HG03064 (cell line): Measurements from ENCODE around the gene SUOX.
"Not testable (repeated sequence)": the region's sequence is repeated elsewhere in the genome, so short reads cannot be mapped to it uniquely, and the experiment has no call there.

Experiments used
- ATAC-seq: cut with Tn5 transposase; IDR thresholded peaks from one replicate; pipeline ENCODE4 v1.9.1; 2021; ENCODE audit warnings: low read depth; ENCODE audit not compliant: unreplicated experiment

SUOX gene

DNA sequence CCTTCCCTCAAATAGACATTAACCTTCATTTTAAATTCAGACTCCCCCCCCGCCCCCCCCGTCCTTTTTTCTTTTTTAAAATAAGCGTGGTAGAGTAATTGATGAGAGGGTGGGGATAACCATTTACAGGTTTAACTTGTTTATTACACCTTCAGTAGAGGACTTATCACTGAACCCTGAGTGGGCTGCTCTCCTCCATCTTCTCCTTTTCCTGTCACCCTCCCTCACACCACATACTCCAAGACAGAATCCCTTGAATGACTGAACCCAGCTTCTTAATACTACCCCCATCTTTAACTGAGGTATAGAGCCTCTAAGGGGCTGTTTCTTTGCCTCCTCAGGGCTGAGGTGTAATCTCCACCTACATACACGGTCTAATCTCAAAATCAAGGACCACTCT lies 20.1 kb downstream of the SUOX start:
- no peak for ATAC-seq

DNA sequence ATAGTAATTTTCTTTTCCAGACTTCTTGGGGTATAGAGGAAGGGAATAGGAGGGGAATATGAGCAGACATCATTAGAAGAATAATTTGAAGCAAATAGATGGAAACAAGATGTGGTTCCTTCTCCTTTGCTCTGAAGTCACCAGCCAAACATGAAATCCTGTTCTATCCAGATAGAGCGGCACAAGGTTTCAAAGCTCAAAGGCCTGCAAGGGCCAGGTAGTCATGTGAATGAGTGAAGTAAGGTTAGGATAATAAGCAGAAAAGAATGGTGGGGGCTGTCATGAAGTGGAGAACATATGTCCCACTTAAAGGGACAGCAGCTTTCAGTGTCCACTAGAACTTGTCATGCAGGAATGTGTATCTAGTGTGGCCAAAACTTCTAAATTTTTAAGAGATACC lies 21.3 kb downstream of the SUOX start:
- ATAC-seq, result no peak

DNA sequence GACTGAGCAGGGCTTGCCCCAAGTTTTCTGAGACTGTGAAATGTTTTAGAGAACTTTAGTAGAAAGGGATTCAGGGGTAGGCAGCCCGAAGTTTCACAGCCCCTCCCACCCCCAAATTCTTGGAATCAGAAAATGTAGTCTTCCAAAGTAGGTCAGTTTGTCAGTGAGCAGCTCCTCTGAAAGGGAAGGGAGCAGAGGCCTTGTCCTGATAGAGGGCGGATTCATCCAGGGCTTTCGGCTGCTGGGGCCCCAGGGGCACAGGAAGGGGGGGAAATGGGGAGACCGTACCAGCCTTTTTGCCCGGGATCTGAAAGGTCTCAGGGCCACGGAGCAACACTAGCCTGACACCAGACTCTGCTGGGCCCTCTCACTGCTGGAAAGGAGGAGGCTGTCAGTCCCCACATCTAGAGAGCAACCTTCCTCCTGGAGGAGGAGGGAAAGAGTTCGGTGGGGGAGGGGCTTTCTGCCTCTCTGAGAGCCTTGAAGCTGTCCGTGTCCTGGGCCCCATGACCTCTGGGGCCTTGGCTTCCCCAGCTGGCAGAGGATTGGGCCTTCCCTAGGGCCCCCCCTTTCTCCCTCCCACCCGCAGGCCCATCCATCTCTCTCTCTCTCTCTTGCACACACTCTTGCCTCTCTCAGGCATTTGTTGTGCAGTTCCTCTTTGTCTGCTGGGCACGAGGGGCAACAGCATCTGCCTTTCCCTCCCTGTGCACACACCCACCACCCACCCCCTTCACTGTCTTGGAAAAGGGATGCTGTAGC lies 23.5 kb downstream of the SUOX start, which contains the start of gene IKZF4:
Gene IKZF4, plus strand, starts transcription at position 621 of the 762 bp plus-strand sequence. CDS start 451 bp downstream, outside the sequence.
- ATAC-seq, result no peak

DNA sequence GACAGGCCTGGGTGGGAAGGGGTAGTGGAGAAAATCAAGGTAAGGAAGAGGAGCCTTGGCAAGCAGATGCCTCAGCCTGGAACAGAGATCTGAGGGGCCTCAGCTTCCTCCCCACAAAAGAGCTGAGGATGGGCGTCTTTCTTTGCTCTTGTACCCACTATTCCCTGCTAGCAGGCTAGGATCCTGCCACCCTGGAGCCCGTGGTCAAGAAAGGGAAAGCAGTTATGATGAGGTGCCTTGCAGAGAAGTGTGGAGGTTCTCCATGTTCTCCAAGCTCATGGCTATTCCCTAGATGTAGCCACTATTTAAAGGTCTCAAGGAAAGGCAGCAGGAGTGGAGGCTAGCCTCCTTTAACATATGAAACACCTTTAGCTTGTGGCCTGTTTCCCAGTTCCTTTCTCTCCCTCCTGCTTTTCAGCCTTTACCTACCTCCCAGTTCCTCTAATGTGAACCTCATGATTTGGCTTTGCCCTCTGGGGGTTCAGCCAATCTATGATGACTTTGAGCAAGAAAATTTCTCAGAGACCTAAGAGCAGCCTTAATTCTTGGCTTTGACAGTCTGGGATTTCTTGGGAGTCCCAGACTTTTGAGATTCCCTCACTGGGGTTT lies 24.9 kb downstream of the SUOX start:
- no peak for ATAC-seq

DNA sequence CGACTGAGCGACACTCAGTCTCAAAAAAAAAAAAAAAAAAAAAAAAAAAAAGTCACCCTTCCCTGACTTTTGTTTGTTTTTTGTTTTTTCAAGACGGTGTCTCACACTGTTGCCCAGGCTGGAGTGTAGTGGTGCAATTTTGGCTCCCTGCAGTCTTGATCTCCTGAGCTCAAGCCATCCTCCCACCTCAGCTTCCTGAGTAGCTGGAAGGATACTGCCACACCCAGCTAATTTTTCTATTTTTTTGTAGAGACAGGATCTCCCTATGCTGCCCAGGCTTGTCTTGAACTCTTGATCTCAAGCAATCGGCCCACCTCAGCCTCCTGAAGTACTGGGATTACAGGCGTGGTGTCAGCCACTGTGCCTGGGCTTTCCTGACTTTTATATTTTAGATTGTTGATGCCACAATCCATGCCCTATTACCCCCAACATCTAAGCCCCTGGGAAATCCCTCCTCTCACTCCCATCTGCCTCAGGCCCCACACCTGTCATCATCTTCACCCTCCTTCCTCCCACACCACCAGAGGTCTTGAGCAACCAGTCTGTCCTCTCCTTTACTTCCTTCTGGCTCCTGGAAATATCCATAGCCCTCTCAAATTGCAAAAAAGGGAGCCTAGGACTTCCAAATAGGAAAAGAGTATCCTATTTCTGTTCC lies 31.6 kb downstream of the SUOX start:
- no peak for ATAC-seq

DNA sequence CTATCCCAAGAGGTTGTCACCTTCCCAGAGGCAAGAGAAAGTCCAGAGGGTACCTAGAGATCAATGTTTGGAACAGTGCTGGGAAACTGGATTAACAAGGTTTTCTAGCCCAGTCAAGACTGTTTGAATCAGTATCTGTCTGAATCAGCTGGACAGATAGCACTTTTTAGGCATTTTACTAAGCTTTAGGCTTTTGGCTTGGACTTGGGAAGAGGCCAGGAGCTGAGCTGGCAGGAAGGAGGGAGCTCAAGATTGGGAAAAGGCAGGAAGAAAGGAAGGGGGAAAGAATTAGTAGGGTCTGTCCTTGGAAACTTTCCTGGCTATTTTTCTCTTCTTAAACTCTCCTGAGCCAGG lies 32.1 kb downstream of the SUOX start:
- ATAC-seq, result no peak

DNA sequence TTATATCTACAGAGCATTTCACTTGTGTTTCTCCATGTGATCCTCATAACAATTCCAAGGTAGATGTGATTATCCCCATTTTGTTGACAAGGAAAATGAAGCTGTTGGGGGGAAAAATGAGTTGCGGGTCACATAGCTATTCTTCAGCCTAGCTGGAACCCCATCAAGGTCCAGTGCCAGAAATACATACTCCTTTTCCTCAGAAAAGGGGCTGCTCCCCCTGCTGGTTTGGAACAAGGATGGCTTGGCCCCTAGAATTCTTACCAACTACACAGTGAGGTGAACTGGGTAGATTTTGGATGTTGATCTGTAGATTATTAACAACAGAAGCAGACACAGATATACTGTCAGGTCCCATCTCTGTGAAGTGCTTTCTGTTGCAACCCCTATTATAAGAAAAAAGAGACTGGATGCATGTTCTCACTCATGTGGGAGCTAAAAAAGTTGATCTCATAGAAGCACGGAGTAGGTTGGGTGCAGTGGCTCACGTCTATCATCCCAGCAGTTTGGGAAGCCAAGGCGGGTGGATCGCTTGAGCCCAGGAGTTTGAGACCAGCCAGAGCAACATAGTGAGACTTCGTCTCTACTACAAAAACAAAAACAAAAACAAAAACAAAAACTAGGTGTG lies 32.7 kb downstream of the SUOX start:
- ATAC-seq, result no peak

DNA sequence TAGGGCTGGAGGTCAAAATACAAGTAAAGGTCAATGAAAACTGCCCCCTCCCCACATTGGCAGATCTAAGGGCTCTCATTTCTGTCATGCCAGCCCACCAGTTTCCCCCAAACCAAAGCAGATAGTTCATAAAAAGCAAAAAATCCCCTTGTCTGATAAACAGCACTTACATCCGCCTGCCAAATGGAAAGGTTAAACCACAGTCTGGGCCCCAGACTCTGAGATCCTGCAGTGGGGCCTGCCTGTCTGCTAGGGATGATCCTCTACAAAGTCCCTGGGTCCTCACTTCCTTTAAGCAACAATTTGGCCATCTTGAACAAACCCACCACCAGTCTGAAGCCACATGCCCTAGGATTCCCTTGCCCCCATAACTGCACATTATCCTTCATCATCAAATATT lies 34.9 kb downstream of the SUOX start:
- no peak for ATAC-seq

DNA sequence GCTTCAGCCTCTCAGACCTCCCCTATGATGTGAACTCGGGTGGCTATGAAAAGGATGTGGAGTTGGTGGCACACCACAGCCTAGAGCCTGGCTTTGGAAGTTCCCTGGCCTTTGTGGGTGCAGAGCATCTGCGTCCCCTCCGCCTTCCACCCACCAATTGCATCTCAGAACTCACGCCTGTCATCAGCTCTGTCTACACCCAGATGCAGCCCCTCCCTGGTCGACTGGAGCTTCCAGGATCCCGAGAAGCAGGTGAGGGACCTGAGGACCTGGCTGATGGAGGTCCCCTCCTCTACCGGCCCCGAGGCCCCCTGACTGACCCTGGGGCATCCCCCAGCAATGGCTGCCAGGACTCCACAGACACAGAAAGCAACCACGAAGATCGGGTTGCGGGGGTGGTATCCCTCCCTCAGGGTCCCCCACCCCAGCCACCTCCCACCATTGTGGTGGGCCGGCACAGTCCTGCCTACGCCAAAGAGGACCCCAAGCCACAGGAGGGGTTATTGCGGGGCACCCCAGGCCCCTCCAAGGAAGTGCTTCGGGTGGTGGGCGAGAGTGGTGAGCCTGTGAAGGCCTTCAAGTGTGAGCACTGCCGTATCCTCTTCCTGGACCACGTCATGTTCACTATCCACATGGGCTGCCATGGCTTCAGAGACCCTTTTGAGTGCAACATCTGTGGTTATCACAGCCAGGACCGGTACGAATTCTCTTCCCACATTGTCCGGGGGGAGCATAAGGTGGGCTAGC lies 37.7 kb downstream of the SUOX start:
- ATAC-seq, result no peak

DNA sequence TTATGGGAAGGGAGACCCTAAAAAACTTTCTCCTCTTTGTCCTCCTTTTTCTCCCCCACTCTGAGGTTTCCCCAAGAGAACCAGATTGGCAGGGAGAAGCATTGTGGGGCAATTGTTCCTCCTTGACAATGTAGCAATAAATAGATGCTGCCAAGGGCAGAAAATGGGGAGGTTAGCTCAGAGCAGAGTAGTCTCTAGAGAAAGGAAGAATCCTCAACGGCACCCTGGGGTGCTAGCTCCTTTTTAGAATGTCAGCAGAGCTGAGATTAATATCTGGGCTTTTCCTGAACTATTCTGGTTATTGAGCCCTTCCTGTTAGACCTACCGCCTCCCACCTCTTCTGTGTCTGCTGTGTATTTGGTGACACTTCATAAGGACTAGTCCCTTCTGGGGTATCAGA lies 40.1 kb downstream of the SUOX start:
- no peak for ATAC-seq

DNA sequence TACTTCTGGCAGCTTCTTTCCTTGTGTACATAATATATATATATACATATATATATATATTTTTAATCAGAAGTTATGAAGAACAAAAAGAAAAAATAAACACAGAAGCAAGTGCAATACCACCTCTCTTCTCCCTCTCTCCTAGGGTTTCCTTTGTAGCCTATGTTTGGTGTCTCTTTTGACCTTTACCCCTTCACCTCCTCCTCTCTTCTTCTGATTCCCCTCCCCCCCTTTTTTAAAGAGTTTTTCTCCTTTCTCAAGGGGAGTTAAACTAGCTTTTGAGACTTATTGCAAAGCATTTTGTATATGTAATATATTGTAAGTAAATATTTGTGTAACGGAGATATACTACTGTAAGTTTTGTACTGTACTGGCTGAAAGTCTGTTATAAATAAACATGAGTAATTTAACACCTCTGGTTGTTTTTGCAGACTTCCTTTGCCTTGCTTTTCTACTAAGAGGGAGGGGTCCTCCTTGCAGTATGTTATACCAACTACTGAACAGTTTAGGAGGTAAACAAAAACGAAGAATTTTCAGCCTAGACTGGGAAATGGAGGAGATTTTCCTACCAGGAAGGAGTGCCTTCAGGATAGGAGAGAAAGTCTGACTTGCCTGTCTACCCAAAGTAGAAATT lies 41.1 kb downstream of the SUOX start:
- ATAC-seq, result no peak

DNA sequence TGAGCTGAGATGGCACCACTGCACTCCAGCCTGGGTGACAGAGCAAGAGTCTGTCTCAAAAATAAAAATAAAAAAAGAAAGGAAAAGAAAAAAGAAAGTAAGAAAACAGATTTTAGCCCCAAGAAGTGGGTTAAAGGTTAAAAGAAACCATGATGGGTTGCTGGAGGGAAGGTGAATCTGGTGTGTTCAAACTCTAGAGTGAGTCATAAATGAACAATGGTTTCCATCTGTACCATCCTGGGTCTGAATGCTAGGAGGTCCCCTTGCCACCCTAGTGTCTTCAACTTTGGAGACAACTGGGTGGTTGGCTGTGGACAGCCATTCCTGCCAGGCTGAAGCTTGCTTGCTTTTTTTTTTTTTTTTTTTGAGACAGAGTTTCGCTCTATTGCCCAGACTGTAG lies 43.1 kb downstream of the SUOX start:
- ATAC-seq, result no peak

DNA sequence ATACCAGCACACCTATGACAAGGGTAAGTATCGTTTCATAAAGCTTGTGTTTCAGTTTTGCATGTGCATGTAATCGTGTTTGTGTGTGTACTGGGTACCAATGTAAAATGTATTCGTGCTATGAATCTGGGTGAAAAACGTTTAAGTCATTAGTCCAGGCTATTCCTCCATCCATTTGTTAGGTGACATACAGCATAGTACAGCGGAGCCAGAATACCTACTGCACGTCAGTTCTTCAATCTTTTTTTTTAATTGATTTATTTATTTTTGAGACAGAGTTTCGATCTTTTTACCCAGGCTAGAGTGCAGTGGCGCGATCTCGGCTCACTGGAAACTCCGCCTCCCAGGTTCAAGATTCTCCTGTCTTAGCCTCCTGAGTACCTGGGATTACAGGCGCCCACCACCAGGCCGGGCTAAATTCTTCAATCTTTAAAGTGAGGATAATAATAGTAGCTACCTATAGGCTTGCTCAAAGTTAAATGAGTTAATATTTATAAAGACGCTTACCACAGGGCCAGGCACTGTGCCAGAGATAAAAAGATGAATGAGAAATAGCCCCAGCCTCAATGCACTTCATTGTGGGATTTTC lies 44.0 kb downstream of the SUOX start:
- ATAC-seq, result no peak

DNA sequence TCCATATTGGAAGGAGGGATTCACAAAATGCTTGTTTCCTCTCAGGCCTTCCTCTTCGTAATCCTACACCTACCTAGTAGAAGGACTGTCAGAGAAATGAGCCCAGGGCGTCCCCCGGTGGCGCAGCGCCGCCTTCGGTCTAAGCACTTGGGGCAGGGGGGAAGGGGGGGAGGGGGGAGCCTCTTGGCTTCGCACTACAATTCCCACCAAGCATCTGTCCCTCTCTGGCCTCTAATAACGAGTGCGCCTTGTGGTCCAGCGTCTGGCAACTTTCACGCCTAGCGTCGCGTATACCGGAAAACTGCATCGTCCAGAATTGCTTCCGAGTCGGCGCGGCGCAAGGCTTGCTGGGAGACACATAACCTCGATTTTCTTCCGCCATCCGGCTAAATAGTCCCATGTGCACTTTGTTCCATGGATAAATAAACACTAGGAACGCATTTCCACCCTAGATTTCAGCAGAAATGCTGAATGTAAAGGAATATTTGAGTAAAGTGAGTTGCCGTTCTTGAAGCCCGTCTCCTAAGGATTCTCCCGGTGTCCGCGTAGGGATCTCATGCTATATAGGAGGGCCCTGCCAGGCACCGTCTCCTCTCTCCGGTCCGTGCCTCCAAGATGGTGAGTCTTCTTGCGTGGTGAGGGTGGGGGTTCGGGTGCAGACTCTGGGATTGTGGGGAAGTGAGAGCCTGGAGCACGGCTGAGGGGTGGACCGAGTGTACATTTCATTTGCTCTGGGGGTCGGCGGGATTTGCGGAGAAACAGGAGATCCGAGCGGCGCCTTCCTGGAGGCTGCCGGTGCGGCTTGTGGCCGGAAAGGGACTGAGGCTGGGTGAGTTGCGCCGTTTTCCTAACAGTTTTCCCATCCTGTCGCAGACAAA lies 44.7 kb downstream of the SUOX start, which contains the start of gene RPS26:
Gene RPS26, plus strand, starts transcription at position 367 of the 878 bp plus-strand sequence. Its CDS starts 249 bp downstream, at position 616.
- peak; percentile 94 for ATAC-seq

DNA sequence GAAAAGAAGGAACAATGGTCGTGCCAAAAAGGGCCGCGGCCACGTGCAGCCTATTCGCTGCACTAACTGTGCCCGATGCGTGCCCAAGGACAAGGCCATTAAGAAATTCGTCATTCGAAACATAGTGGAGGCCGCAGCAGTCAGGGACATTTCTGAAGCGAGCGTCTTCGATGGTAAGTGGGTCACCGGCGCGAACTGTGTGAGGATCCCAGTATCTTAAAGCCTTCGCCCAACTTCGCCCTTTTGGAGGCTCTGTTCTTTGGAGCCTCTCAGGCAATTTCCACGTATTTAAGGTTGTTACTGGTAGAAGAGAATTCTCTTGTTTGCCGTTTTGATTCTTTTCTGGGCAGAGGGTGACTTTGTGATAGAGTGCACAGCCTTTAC lies 45.3 kb downstream of the SUOX start:
- not testable (repeated sequence) for ATAC-seq

DNA sequence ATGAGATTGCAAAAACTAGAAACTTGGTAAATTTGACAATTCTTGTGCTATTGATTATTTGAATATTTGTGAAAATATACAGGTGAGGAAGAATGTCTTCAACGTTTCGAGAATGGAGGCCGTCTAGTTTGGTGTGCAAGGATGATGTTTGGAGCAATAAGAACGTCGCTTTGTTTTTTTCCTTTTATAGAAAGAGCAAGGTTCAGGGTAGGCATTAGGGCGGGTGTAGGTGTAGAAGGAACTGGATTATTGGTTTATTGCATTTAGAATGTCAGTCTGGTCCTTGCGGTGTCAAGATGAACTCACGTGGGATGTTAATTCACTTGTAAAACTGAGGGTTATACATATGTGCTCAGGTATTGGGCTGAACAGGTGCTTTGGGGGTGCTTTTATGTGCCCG lies 45.8 kb downstream of the SUOX start:
- no peak for ATAC-seq

DNA sequence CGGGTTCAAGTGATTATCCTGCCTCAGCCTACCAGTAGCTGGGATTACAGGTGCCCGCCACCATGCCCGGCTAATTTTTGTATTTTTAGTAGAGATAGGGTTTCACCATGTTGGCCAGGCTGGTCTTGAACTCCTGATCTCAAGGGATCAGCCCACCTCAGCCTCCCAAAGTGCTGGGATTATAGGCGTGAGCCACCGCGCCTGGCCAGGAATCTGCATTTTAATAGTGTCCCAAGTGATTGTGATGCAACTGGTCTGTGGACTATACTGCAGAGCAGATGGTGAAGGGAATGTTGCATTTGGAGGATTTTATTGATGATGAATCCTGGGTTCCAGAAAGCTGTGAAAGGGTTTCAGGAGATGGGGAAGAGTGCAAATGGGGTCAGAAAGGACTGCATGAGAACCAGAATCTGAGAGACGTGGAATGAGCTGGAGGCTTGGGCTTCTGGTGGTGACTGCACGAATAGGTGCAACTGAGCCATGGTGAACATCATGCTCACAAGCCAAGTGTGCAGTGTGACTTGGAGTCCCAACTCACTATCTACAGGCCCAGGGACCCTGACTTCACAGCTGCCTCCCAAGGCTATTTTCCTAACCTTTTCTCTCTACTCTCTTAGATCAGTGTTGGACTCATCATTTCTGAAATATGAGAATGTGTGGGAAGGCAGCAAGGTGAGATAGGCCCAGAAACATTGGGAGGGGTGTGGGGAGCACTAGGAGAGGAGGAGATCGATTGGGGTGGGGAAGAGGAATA lies 49.1 kb downstream of the SUOX start:
- ATAC-seq, result no peak

DNA sequence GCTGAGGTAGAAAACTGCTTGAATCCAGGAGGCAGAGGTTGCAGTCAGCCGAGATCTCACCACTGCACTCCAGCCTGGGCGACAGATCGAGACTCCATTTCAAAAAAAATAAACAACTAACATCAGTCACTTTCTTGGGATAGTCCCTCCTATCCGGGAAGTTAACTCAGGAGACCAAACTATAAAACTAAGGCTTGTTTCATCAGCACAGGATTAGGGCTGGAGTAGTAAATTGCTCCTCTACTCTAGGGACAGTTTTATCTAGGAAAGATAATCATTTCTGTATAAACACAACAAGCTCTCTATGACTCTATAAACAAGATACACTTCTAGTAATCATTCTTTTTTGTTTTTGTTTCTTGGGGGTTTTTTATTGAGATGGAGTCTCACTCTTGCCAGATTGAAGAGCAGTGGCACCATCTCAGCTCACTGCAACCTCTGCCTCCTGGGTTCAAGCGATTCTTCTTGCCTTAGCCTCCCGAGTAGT lies 56.4 kb downstream of the SUOX start:
- no peak for ATAC-seq
